ENCODE measurements around the gene ACE. TPM values are rescaled to one million over a fixed set of nuclear protein-coding genes. Genes with fewer than 3 reads are reported as not detected.

ACE gene
- total RNA-seq, 1 donor from 2014 or later: 1.0 TPM

GRCh38 chr17:63497708-63498483 lies 21.0 kb downstream of the ACE start:
- Histone ChIP-seq H3K27me3 (ENCODE audit: insufficient read depth, low read length) (peaks cover 14% of the 10 kb centered on the region), H3K9me3 (ENCODE audit: insufficient read depth, low read depth, low read length) (no peaks in the 10 kb centered on the region), H4K20me1 (ENCODE audit: insufficient read depth, low read length) (no peaks in the 10 kb centered on the region), H3K27ac (ENCODE audit: low read depth, low read length) (no peak overlapping the region), H3K9ac (ENCODE audit: low read length) (no peak overlapping the region), H3K79me2 (ENCODE audit: insufficient read depth, low read length) (no peaks in the 10 kb centered on the region), H3K36me3 (ENCODE audit: insufficient read depth, low read length) (no peaks in the 10 kb centered on the region), H3K4me3 (ENCODE audit: insufficient read depth, low read depth, low read length) (no peak overlapping the region), H2AFZ (ENCODE audit: low read depth, low read length) (no peak overlapping the region), H3K4me1 (ENCODE audit: insufficient read depth, low read length) (no peaks in the 10 kb centered on the region), H3K4me2 (ENCODE audit: low read length) (no peak overlapping the region)
- Mint-ChIP-seq H3K4me3 (ENCODE audit: unreplicated experiment) (no peak overlapping the region), H3K9me3 (ENCODE audit: unreplicated experiment) (no peaks in the 10 kb centered on the region), H3K4me1 (ENCODE audit: low read depth, unreplicated experiment) (peaks cover 7% of the 10 kb centered on the region), H3K36me3 (ENCODE audit: low read depth, unreplicated experiment) (no peaks in the 10 kb centered on the region), H3K27ac (ENCODE audit: unreplicated experiment) (no peak overlapping the region), H3K27me3 (ENCODE audit: low read depth, unreplicated experiment) (peaks cover 34% of the 10 kb centered on the region)
- no peak for DNase-seq (ENCODE audit: low read depth)
- TF ChIP-seq CTCF (IDR thresholded peaks at IDR 0.05; ENCODE audit: insufficient read depth, low read depth, low read length) (no peak), EZH2 (IDR thresholded peaks at IDR 0.05; ENCODE audit: insufficient read depth, low read length) (no peak)
- no peak for FAIRE-seq

- no peak overlapping the region for H3K9ac ChIP-seq (ENCODE audit: low read length)
Measured at GRCh38 chr17:63498626-63499195, 21.9 kb downstream of the ACE start.

More at GRCh38 chr17:63498626-63499195, 21.9 kb downstream of the ACE start:
- H2AFZ ChIP-seq (ENCODE audit: low read depth, low read length): no peak overlapping the region
- no peaks in the 10 kb centered on the region for H3K36me3 ChIP-seq (ENCODE audit: insufficient read depth, low read length)
- no peak for TF ChIP-seq EZH2 (IDR thresholded peaks at IDR 0.05; ENCODE audit: insufficient read depth, low read length)
- no peak for TF ChIP-seq CTCF (IDR thresholded peaks at IDR 0.05; ENCODE audit: insufficient read depth, low read depth, low read length)
- Mint-ChIP-seq H3K27ac (ENCODE audit: unreplicated experiment) (no peak overlapping the region), H3K27me3 (ENCODE audit: low read depth, unreplicated experiment) (peaks cover 40% of the 10 kb centered on the region), H3K4me1 (ENCODE audit: low read depth, unreplicated experiment) (peaks cover 7% of the 10 kb centered on the region), H3K36me3 (ENCODE audit: low read depth, unreplicated experiment) (peaks cover 2% of the 10 kb centered on the region), H3K4me3 (ENCODE audit: unreplicated experiment) (peak overlapping the region; percentile 28), H3K9me3 (ENCODE audit: unreplicated experiment) (no peaks in the 10 kb centered on the region)
- H3K4me1 ChIP-seq (ENCODE audit: insufficient read depth, low read length): no peaks in the 10 kb centered on the region
- FAIRE-seq (peak; percentile 63), DNase-seq (ENCODE audit: low read depth) (peak; percentile 57)
- peak overlapping the region; percentile 37 for H3K4me2 ChIP-seq (ENCODE audit: low read length)
- no peak overlapping the region for H3K4me3 ChIP-seq (ENCODE audit: insufficient read depth, low read depth, low read length)
- H3K79me2 ChIP-seq (ENCODE audit: insufficient read depth, low read length): no peaks in the 10 kb centered on the region
- peaks cover 22% of the 10 kb centered on the region for H3K27me3 ChIP-seq (ENCODE audit: insufficient read depth, low read length)
- H4K20me1 ChIP-seq (ENCODE audit: insufficient read depth, low read length): no peaks in the 10 kb centered on the region
- no peaks in the 10 kb centered on the region for H3K9me3 ChIP-seq (ENCODE audit: insufficient read depth, low read depth, low read length)
- H3K27ac ChIP-seq (ENCODE audit: low read depth, low read length): no peak overlapping the region

All from astrocyte (in vitro differentiated cells and primary cell).